WTC11 (cell line): ENCODE results near the gene EIF2D.

Experiments
- ELF4 ChIP-seq: sonication (generic); formaldehyde crosslinking; IDR thresholded peaks from 2 replicates; pipeline ENCODE4 v1.8.1; 2022; ENCODE audit warnings: low read depth, mild to moderate bottlenecking, moderate library complexity, missing genetic modification reagents
- MXD4 ChIP-seq: fragments of 250-450 bp; sonication (Bioruptor Pico); IDR thresholded peaks from 2 replicates; pipeline ENCODE4 v1.8.0; 2021; ENCODE audit warnings: mild to moderate bottlenecking, moderate library complexity, borderline replicate concordance
- MYBL2 ChIP-seq: sonication (generic); formaldehyde crosslinking; IDR thresholded peaks from 2 replicates; pipeline ENCODE4 v1.8.1; 2023; ENCODE audit warnings: mild to moderate bottlenecking, moderate library complexity, missing genetic modification reagents
- NFATC4 ChIP-seq: fragments of 250-450 bp; sonication (Bioruptor Pico); IDR thresholded peaks from 2 replicates; pipeline ENCODE4 v1.9.0; 2021; ENCODE audit warnings: mild to moderate bottlenecking
- NR2C2 ChIP-seq: sonication (generic); formaldehyde crosslinking; IDR thresholded peaks from 2 replicates; pipeline ENCODE4 v1.8.0; 2022; ENCODE audit warnings: mild to moderate bottlenecking, missing genetic modification reagents
- SMAD3 ChIP-seq: sonication (generic); formaldehyde crosslinking; IDR thresholded peaks from 2 replicates; pipeline ENCODE4 v1.8.0; 2022; ENCODE audit warnings: missing genetic modification reagents, mild to moderate bottlenecking, borderline replicate concordance
- ZNF263 ChIP-seq: sonication (generic); formaldehyde crosslinking; IDR thresholded peaks from 2 replicates; pipeline ENCODE4 v1.8.1; 2022; ENCODE audit warnings: low read depth, mild to moderate bottlenecking, moderate library complexity, missing genetic modification reagents
- TF ChIP-seq, protein P1 (sequence below): sonication (generic); formaldehyde crosslinking; conservative IDR thresholded peaks from 2 replicates; pipeline ENCODE4 v1.8.1; 2023; ENCODE audit warnings: mild to moderate bottlenecking, low read depth, missing genetic modification reagents, moderate library complexity
- TF ChIP-seq, protein P2 (sequence below): fragments of 200-600 bp; IDR thresholded peaks from 2 replicates; pipeline ENCODE4 v1.8.0; 2022; ENCODE audit warnings: antibody characterized with exemption
- TF ChIP-seq, protein P3 (sequence below): sonication (generic); formaldehyde crosslinking; IDR thresholded peaks from 2 replicates; pipeline ENCODE4 v1.8.1; 2023; ENCODE audit warnings: mild to moderate bottlenecking, missing genetic modification reagents, borderline replicate concordance

DNA sequence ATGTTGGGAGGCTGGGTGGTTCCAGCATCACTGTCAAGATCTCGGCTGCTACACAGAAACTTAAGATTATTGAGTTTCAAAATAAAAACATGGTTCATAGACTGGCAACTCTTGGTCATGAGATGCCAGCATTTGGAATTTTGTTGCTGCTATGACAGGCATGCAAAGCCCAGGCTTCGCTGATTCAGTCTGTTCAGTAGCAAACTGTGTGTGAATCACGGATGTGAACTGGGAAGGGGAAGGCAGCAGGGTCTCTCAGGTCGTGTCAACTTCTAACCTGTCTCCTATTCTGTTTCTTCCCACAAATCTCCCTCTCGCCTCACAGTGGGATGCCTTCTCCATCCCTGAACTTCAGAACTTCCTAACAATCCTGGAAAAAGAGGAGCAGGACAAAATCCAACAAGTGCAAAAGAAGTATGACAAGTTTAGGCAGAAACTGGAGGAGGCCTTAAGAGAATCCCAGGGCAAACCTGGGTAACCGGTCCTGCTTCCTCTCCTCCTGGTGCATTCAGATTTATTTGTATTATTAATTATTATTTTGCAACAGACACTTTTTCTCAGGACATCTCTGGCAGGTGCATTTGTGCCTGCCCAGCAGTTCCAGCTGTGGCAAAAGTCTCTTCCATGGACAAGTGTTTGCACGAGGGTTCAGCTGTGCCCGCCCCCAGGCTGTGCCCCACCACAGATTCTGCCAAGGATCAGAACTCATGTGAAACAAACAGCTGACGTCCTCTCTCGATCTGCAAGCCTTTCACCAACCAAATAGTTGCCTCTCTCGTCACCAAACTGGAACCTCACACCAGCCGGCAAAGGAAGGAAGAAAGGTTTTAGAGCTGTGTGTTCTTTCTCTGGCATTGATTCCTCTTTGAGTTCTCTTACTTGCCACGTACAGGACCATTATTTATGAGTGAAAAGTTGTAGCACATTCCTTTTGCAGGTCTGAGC is 25.5 kb downstream of the EIF2D start:
- TF ChIP-seq, protein P1, sequence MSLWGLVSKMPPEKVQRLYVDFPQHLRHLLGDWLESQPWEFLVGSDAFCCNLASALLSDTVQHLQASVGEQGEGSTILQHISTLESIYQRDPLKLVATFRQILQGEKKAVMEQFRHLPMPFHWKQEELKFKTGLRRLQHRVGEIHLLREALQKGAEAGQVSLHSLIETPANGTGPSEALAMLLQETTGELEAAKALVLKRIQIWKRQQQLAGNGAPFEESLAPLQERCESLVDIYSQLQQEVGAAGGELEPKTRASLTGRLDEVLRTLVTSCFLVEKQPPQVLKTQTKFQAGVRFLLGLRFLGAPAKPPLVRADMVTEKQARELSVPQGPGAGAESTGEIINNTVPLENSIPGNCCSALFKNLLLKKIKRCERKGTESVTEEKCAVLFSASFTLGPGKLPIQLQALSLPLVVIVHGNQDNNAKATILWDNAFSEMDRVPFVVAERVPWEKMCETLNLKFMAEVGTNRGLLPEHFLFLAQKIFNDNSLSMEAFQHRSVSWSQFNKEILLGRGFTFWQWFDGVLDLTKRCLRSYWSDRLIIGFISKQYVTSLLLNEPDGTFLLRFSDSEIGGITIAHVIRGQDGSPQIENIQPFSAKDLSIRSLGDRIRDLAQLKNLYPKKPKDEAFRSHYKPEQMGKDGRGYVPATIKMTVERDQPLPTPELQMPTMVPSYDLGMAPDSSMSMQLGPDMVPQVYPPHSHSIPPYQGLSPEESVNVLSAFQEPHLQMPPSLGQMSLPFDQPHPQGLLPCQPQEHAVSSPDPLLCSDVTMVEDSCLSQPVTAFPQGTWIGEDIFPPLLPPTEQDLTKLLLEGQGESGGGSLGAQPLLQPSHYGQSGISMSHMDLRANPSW, result no peak
- TF ChIP-seq MYBL2 (CRISPR knock-in tag) (no peak), NFATC4 (CRISPR knock-in tag) (no peak), ZNF263 (CRISPR knock-in tag) (no peak), MXD4 (no peak), NR2C2 (CRISPR knock-in tag) (no peak), ELF4 (CRISPR knock-in tag) (no peak), SMAD3 (no peak)
- TF ChIP-seq, protein P2, sequence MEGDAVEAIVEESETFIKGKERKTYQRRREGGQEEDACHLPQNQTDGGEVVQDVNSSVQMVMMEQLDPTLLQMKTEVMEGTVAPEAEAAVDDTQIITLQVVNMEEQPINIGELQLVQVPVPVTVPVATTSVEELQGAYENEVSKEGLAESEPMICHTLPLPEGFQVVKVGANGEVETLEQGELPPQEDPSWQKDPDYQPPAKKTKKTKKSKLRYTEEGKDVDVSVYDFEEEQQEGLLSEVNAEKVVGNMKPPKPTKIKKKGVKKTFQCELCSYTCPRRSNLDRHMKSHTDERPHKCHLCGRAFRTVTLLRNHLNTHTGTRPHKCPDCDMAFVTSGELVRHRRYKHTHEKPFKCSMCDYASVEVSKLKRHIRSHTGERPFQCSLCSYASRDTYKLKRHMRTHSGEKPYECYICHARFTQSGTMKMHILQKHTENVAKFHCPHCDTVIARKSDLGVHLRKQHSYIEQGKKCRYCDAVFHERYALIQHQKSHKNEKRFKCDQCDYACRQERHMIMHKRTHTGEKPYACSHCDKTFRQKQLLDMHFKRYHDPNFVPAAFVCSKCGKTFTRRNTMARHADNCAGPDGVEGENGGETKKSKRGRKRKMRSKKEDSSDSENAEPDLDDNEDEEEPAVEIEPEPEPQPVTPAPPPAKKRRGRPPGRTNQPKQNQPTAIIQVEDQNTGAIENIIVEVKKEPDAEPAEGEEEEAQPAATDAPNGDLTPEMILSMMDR, result no peak
- TF ChIP-seq, protein P3, sequence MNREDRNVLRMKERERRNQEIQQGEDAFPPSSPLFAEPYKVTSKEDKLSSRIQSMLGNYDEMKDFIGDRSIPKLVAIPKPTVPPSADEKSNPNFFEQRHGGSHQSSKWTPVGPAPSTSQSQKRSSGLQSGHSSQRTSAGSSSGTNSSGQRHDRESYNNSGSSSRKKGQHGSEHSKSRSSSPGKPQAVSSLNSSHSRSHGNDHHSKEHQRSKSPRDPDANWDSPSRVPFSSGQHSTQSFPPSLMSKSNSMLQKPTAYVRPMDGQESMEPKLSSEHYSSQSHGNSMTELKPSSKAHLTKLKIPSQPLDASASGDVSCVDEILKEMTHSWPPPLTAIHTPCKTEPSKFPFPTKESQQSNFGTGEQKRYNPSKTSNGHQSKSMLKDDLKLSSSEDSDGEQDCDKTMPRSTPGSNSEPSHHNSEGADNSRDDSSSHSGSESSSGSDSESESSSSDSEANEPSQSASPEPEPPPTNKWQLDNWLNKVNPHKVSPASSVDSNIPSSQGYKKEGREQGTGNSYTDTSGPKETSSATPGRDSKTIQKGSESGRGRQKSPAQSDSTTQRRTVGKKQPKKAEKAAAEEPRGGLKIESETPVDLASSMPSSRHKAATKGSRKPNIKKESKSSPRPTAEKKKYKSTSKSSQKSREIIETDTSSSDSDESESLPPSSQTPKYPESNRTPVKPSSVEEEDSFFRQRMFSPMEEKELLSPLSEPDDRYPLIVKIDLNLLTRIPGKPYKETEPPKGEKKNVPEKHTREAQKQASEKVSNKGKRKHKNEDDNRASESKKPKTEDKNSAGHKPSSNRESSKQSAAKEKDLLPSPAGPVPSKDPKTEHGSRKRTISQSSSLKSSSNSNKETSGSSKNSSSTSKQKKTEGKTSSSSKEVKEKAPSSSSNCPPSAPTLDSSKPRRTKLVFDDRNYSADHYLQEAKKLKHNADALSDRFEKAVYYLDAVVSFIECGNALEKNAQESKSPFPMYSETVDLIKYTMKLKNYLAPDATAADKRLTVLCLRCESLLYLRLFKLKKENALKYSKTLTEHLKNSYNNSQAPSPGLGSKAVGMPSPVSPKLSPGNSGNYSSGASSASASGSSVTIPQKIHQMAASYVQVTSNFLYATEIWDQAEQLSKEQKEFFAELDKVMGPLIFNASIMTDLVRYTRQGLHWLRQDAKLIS, result no peak
